ENCODE measurements around the gene KMT2A. TPM values are rescaled to one million over a fixed set of nuclear protein-coding genes. Genes with fewer than 3 reads are reported as not detected.
"Not testable (repeated sequence)": the region's sequence is repeated elsewhere in the genome, so short reads cannot be mapped to it uniquely, and the experiment has no call there.

Gene KMT2A
- total RNA-seq, 1 experiment from 2014 or later: 62.0 TPM

- no peak overlapping the region for H4K5ac ChIP-seq (ENCODE audit: insufficient read length, low read depth, low read length)
- Mint-ChIP-seq H3K9me3 (no peaks in the 10 kb centered on the region), H3K4me3 (no peak overlapping the region), H3K27me3 (ENCODE audit: low read depth) (no peaks in the 10 kb centered on the region), H3K36me3 (ENCODE audit: insufficient read depth in 1 of 3, low read depth in 3 of 3) (peaks cover 2 to 6% (median 4%) of the 10 kb centered on the region in 3 experiments; a peak in 5 of 7 replicates), H3K4me1 (peaks cover 8 to 11% of the 10 kb centered on the region in 2 experiments), H3K27ac (0 out of 7 replicates have a peak overlapping the region, but pooled peaks of 1 of the 3 experiments have one; percentile 32)
- H3K14ac ChIP-seq (ENCODE audit: insufficient read depth, low read length): no peak overlapping the region
- no peak overlapping the region for H3K9ac ChIP-seq (ENCODE audit: extremely low read depth, insufficient read length, low read length)
- no peak overlapping the region for H2BK20ac ChIP-seq (ENCODE audit: low read depth, low read length, poor library complexity, severe bottlenecking)
- no peaks in the 10 kb centered on the region for H4K20me1 ChIP-seq (ENCODE audit: control insufficient read depth, insufficient read depth, insufficient read length)
- H3K79me2 ChIP-seq (ENCODE audit: insufficient read depth, low read length): peaks cover 9% of the 10 kb centered on the region; the same call in 1 of the 2 replicates
- no peak overlapping the region for H2AK5ac ChIP-seq (ENCODE audit: insufficient read length, low read length)
- H2BK5ac ChIP-seq (ENCODE audit: insufficient read length, low read length): no peak overlapping the region
- no peak overlapping the region for H3K4ac ChIP-seq (ENCODE audit: low read depth, low read length)
- no CpG with 5 or more reads among the region's 2 CpGs for WGBS (ENCODE audit: extremely low coverage, insufficient read length, low lambda C conversion rate)
- H3K4me2 ChIP-seq (ENCODE audit: insufficient read depth, insufficient read length, low read length): no peak overlapping the region
- no peaks in the 10 kb centered on the region for H3K23me2 ChIP-seq (ENCODE audit: insufficient read length, low read depth, low read length, poor library complexity, severe bottlenecking)
- no peak overlapping the region for H3T11ph ChIP-seq (ENCODE audit: low read length)
- H3K27me3 ChIP-seq (ENCODE audit: insufficient read depth, low read length): no peaks in the 10 kb centered on the region
- H2AFZ ChIP-seq (ENCODE audit: low read length): no peak overlapping the region
- TF ChIP-seq, protein P1, sequence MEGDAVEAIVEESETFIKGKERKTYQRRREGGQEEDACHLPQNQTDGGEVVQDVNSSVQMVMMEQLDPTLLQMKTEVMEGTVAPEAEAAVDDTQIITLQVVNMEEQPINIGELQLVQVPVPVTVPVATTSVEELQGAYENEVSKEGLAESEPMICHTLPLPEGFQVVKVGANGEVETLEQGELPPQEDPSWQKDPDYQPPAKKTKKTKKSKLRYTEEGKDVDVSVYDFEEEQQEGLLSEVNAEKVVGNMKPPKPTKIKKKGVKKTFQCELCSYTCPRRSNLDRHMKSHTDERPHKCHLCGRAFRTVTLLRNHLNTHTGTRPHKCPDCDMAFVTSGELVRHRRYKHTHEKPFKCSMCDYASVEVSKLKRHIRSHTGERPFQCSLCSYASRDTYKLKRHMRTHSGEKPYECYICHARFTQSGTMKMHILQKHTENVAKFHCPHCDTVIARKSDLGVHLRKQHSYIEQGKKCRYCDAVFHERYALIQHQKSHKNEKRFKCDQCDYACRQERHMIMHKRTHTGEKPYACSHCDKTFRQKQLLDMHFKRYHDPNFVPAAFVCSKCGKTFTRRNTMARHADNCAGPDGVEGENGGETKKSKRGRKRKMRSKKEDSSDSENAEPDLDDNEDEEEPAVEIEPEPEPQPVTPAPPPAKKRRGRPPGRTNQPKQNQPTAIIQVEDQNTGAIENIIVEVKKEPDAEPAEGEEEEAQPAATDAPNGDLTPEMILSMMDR (conservative IDR thresholded peaks at IDR 0.05): no peak
- no peak overlapping the region for H4K8ac ChIP-seq (replicated peaks; ENCODE audit: insufficient read length, low read depth, low read length)
- no peak overlapping the region for H3K18ac ChIP-seq (ENCODE audit: insufficient read length, low read depth, low read length)
- H3K27ac ChIP-seq (ENCODE audit: insufficient read length, low read depth, low read length): no peak overlapping the region
- no peak overlapping the region for H4K91ac ChIP-seq (ENCODE audit: insufficient read length, low read depth, low read length)
- DNase-seq: no peak
- H3K23ac ChIP-seq (ENCODE audit: insufficient read length, low read depth, low read length): no peak overlapping the region
- H3K9me3 ChIP-seq (ENCODE audit: control insufficient read depth, low read depth, low read length): no peaks in the 10 kb centered on the region
- no peak overlapping the region for H3K56ac ChIP-seq (ENCODE audit: insufficient read length, low read depth, low read length)
- H3K79me1 ChIP-seq (ENCODE audit: insufficient read depth, low read depth, low read length, poor library complexity, severe bottlenecking): peaks cover 6% of the 10 kb centered on the region
- H3K4me1 ChIP-seq (ENCODE audit: insufficient read depth, low read length): peaks cover 3% of the 10 kb centered on the region; the same call in 1 of the 2 replicates
- no peak overlapping the region for H2BK15ac ChIP-seq (ENCODE audit: low read depth, low read length)
- H2BK120ac ChIP-seq (ENCODE audit: low read depth, low read length, poor library complexity, severe bottlenecking): no peak overlapping the region
- H2BK12ac ChIP-seq (ENCODE audit: insufficient read length, low read depth, low read length): no peak overlapping the region
These were observed 25.9 kb downstream of the KMT2A start for GRCh38 chr11:118462178-118462577.

GRCh38 chr11:118468968-118469367 is 32.7 kb downstream of the KMT2A start:
- H4K20me1 ChIP-seq (ENCODE audit: control insufficient read depth, insufficient read depth, insufficient read length); H3K14ac ChIP-seq (ENCODE audit: insufficient read depth, low read length); H3K27ac Mint-ChIP-seq; H2AK5ac ChIP-seq (ENCODE audit: insufficient read length, low read length); H3K9me3 ChIP-seq (ENCODE audit: control insufficient read depth, low read depth, low read length); DNase-seq; H3T11ph ChIP-seq (ENCODE audit: low read length); H3K9me3 Mint-ChIP-seq; H3K56ac ChIP-seq (ENCODE audit: insufficient read length, low read depth, low read length); H3K9ac ChIP-seq (ENCODE audit: extremely low read depth, insufficient read length, low read length); H3K4ac ChIP-seq (ENCODE audit: low read depth, low read length); H3K79me2 ChIP-seq (ENCODE audit: insufficient read depth, low read length); H4K8ac ChIP-seq (replicated peaks; ENCODE audit: insufficient read length, low read depth, low read length); H3K27ac ChIP-seq (ENCODE audit: insufficient read length, low read depth, low read length); H3K79me1 ChIP-seq (ENCODE audit: insufficient read depth, low read depth, low read length, poor library complexity, severe bottlenecking); H3K27me3 Mint-ChIP-seq (ENCODE audit: low read depth); H3K4me3 Mint-ChIP-seq; H2BK5ac ChIP-seq (ENCODE audit: insufficient read length, low read length); H2BK120ac ChIP-seq (ENCODE audit: low read depth, low read length, poor library complexity, severe bottlenecking); H4K5ac ChIP-seq (ENCODE audit: insufficient read length, low read depth, low read length); H3K18ac ChIP-seq (ENCODE audit: insufficient read length, low read depth, low read length); H2BK20ac ChIP-seq (ENCODE audit: low read depth, low read length, poor library complexity, severe bottlenecking); H2BK12ac ChIP-seq (ENCODE audit: insufficient read length, low read depth, low read length); H3K27me3 ChIP-seq (ENCODE audit: insufficient read depth, low read length); H3K23me2 ChIP-seq (ENCODE audit: insufficient read length, low read depth, low read length, poor library complexity, severe bottlenecking); H4K91ac ChIP-seq (ENCODE audit: insufficient read length, low read depth, low read length); H2BK15ac ChIP-seq (ENCODE audit: low read depth, low read length); H3K4me1 Mint-ChIP-seq; H2AFZ ChIP-seq (ENCODE audit: low read length); H3K4me1 ChIP-seq (ENCODE audit: insufficient read depth, low read length); H3K4me2 ChIP-seq (ENCODE audit: insufficient read depth, insufficient read length, low read length); H3K23ac ChIP-seq (ENCODE audit: insufficient read length, low read depth, low read length): not testable (repeated sequence)
- peaks cover 23 to 46% (median 42%) of the 10 kb centered on the region in 3 experiments; a peak in 6 of 7 replicates for H3K36me3 Mint-ChIP-seq (ENCODE audit: insufficient read depth in 1 of 3, low read depth in 3 of 3)
- no CpG with 5 or more reads among the region's 2 CpGs for WGBS (ENCODE audit: extremely low coverage, insufficient read length, low lambda C conversion rate)
